Stimulated activated naive CD8-positive, alpha-beta T cell treated with anti-CD3 and anti-CD28 coated beads, Interleukin-15, amount 100 ng/mL, for 72 hours (primary cell): Measurements from ENCODE around the gene HECW1.

ENCODE experiments used
- ATAC-seq: fragments of 150-1000 bp; cut with Tn5 transposase; 2 replicates; pipeline ENCODE4 v1.10.0; 2021; ENCODE audit warnings: mild to moderate bottlenecking, moderate library complexity
- DNase-seq, 2 donors: peaks; one replicate each; pipeline ENCODE4 v3.0.0; 2021 to 2022
- H3K27ac Mint-ChIP-seq, 2 donors: one replicate each; pipeline ENCODE4 v1.8.0; 2022; ENCODE audit warnings: mild to moderate bottlenecking in 2 of 2, mixed read lengths in 2 of 2, moderate library complexity in 2 of 2
- H3K27me3 Mint-ChIP-seq: one replicate; pipeline ENCODE4 v1.8.0; 2022; ENCODE audit warnings: mixed read lengths
- H3K4me1 Mint-ChIP-seq: one replicate; pipeline ENCODE4 v1.8.0; 2022; ENCODE audit warnings: mild to moderate bottlenecking, mixed read lengths
- H3K4me3 Mint-ChIP-seq, 2 donors: one replicate each; pipeline ENCODE4 v1.8.0; 2022; ENCODE audit warnings: mild to moderate bottlenecking in 2 of 2, mixed read lengths in 2 of 2, moderate library complexity in 1 of 2
- H3K9me3 Mint-ChIP-seq, 2 donors: one replicate each; pipeline ENCODE4 v1.8.0; 2022; ENCODE audit warnings: mixed read lengths in 2 of 2

The HECW1 gene

GRCh38 chr7:43390576-43390975 lies 278.1 kb downstream of the HECW1 start:
- ATAC-seq (no peak), DNase-seq (no peak)
- Mint-ChIP-seq H3K4me1 (peaks cover 16% of the 10 kb centered on the region), H3K9me3 (peaks cover 8 to 10% of the 10 kb centered on the region in 2 donors), H3K27me3 (peaks cover 35% of the 10 kb centered on the region), H3K4me3 (no peak overlapping the region), H3K27ac (no peak overlapping the region)

GRCh38 chr7:43391518-43391917 lies 279.1 kb downstream of the HECW1 start:
- ATAC-seq (no peak), DNase-seq (no peak)
- Mint-ChIP-seq H3K4me1 (peaks cover 6% of the 10 kb centered on the region), H3K9me3 (peaks cover 0 to under 1% of the 10 kb centered on the region in 2 donors), H3K27ac (peak overlapping the region in 1 of 2 donors; percentile 69), H3K27me3 (peaks cover 37% of the 10 kb centered on the region), H3K4me3 (no peak overlapping the region)

GRCh38 chr7:43392638-43393330 lies 280.3 kb downstream of the HECW1 start:
- no peak overlapping the region for H3K27ac Mint-ChIP-seq
- no peak for ATAC-seq
- H3K27me3 Mint-ChIP-seq, result peaks cover 40% of the 10 kb centered on the region
- no peaks in the 10 kb centered on the region for H3K4me1 Mint-ChIP-seq
- H3K4me3 Mint-ChIP-seq, result no peak overlapping the region
- DNase-seq, result no peak
- H3K9me3 Mint-ChIP-seq, result no peaks in the 10 kb centered on the region

- H3K9me3 Mint-ChIP-seq, result no peaks in the 10 kb centered on the region
- no peak overlapping the region for H3K4me3 Mint-ChIP-seq
- H3K27ac Mint-ChIP-seq, result peak overlapping the region in 1 of 2 donors; percentile 20
- peaks cover 36% of the 10 kb centered on the region for H3K27me3 Mint-ChIP-seq
- DNase-seq, result no peak
- ATAC-seq, result no peak
- no peaks in the 10 kb centered on the region for H3K4me1 Mint-ChIP-seq
Observed at GRCh38 chr7:43394441-43395130, 282.1 kb downstream of the HECW1 start.

GRCh38 chr7:43395351-43395750 lies 282.9 kb downstream of the HECW1 start:
- H3K27me3 Mint-ChIP-seq, result peaks cover 39% of the 10 kb centered on the region
- no peaks in the 10 kb centered on the region for H3K4me1 Mint-ChIP-seq
- H3K9me3 Mint-ChIP-seq, result no peaks in the 10 kb centered on the region
- ATAC-seq, result no peak
- no peak overlapping the region for H3K27ac Mint-ChIP-seq
- DNase-seq, result no peak
- no peak overlapping the region for H3K4me3 Mint-ChIP-seq

GRCh38 chr7:43396187-43396740 lies 283.8 kb downstream of the HECW1 start:
- H3K27ac Mint-ChIP-seq, result no peak overlapping the region
- DNase-seq, result no peak
- no peak overlapping the region for H3K4me3 Mint-ChIP-seq
- no peak for ATAC-seq
- no peaks in the 10 kb centered on the region for H3K9me3 Mint-ChIP-seq
- no peaks in the 10 kb centered on the region for H3K4me1 Mint-ChIP-seq
- H3K27me3 Mint-ChIP-seq, result peaks cover 48% of the 10 kb centered on the region

- Mint-ChIP-seq H3K4me1 (no peaks in the 10 kb centered on the region), H3K9me3 (no peaks in the 10 kb centered on the region), H3K27me3 (peaks cover 56% of the 10 kb centered on the region), H3K4me3 (no peak overlapping the region), H3K27ac (no peak overlapping the region)
- DNase-seq, result no peak
- no peak for ATAC-seq
Observed at GRCh38 chr7:43398831-43399230, 286.4 kb downstream of the HECW1 start.

- Mint-ChIP-seq H3K4me3 (no peak overlapping the region), H3K27me3 (peaks cover 12% of the 10 kb centered on the region), H3K27ac (no peak overlapping the region), H3K9me3 (no peaks in the 10 kb centered on the region), H3K4me1 (no peaks in the 10 kb centered on the region)
- no peak for DNase-seq
- no peak for ATAC-seq
Observed at GRCh38 chr7:43405948-43406347, 293.5 kb downstream of the HECW1 start.

- peaks cover 3% of the 10 kb centered on the region for H3K27me3 Mint-ChIP-seq
- no peak overlapping the region for H3K4me3 Mint-ChIP-seq
- H3K9me3 Mint-ChIP-seq, result no peaks in the 10 kb centered on the region
- H3K4me1 Mint-ChIP-seq, result no peaks in the 10 kb centered on the region
- ATAC-seq, result no peak
- no peak for DNase-seq
- no peak overlapping the region for H3K27ac Mint-ChIP-seq
Observed at GRCh38 chr7:43406961-43407360, 294.5 kb downstream of the HECW1 start.

- Mint-ChIP-seq H3K4me3 (no peak overlapping the region), H3K4me1 (no peaks in the 10 kb centered on the region), H3K27me3 (no peaks in the 10 kb centered on the region), H3K9me3 (no peaks in the 10 kb centered on the region), H3K27ac (no peak overlapping the region)
- no peak for ATAC-seq
- no peak for DNase-seq
Observed at GRCh38 chr7:43408981-43409380, 296.5 kb downstream of the HECW1 start.

- H3K27ac Mint-ChIP-seq, result no peak overlapping the region
- H3K27me3 Mint-ChIP-seq, result peaks cover 41% of the 10 kb centered on the region
- ATAC-seq (no peak), DNase-seq (no peak)
- H3K9me3 Mint-ChIP-seq, result peaks cover 0 to 5% of the 10 kb centered on the region in 2 donors
- H3K4me3 Mint-ChIP-seq, result no peak overlapping the region
- H3K4me1 Mint-ChIP-seq, result no peaks in the 10 kb centered on the region
Observed at GRCh38 chr7:43417455-43417854, 305.0 kb downstream of the HECW1 start.

GRCh38 chr7:43430411-43430810 lies 318.0 kb downstream of the HECW1 start:
- Mint-ChIP-seq H3K9me3 (peaks cover 0 to 6% of the 10 kb centered on the region in 2 donors), H3K27me3 (no peaks in the 10 kb centered on the region), H3K4me3 (no peak overlapping the region), H3K4me1 (peaks cover 7% of the 10 kb centered on the region), H3K27ac (no peak overlapping the region)
- ATAC-seq (no peak), DNase-seq (no peak)

GRCh38 chr7:43431020-43431595 lies 318.7 kb downstream of the HECW1 start:
- Mint-ChIP-seq H3K27ac (peak overlapping the region in 1 of 2 donors; percentile 14), H3K4me1 (peaks cover 7% of the 10 kb centered on the region), H3K27me3 (no peaks in the 10 kb centered on the region), H3K4me3 (no peak overlapping the region), H3K9me3 (peaks cover 0 to 6% of the 10 kb centered on the region in 2 donors)
- DNase-seq, result no peak
- no peak for ATAC-seq

GRCh38 chr7:43433639-43434038 lies 321.2 kb downstream of the HECW1 start:
- H3K27ac Mint-ChIP-seq, result no peak overlapping the region
- peaks cover 0 to 6% of the 10 kb centered on the region in 2 donors for H3K9me3 Mint-ChIP-seq
- no peak overlapping the region for H3K4me3 Mint-ChIP-seq
- ATAC-seq, result no peak
- H3K27me3 Mint-ChIP-seq, result no peaks in the 10 kb centered on the region
- no peak for DNase-seq
- H3K4me1 Mint-ChIP-seq, result peaks cover 7% of the 10 kb centered on the region

GRCh38 chr7:43437001-43437400 lies 324.6 kb downstream of the HECW1 start:
- H3K4me3 Mint-ChIP-seq, result no peak overlapping the region

GRCh38 chr7:43438897-43439479 lies 326.5 kb downstream of the HECW1 start:
- H3K9me3 Mint-ChIP-seq, result no peaks in the 10 kb centered on the region
- ATAC-seq (no peak), DNase-seq (no peak)

More at GRCh38 chr7:43437001-43437400, 324.6 kb downstream of the HECW1 start:
- ATAC-seq (no peak), DNase-seq (no peak)
- no peaks in the 10 kb centered on the region for H3K4me1 Mint-ChIP-seq
- H3K27ac Mint-ChIP-seq, result no peak overlapping the region
- no peaks in the 10 kb centered on the region for H3K27me3 Mint-ChIP-seq
- no peaks in the 10 kb centered on the region for H3K9me3 Mint-ChIP-seq

More at GRCh38 chr7:43438897-43439479, 326.5 kb downstream of the HECW1 start:
- Mint-ChIP-seq H3K4me3 (no peak overlapping the region), H3K4me1 (no peaks in the 10 kb centered on the region), H3K27ac (no peak overlapping the region), H3K27me3 (peaks cover under 1% of the 10 kb centered on the region)
